ENCODE data around the gene DDX20.
"Not testable (repeated sequence)": the region's sequence is repeated elsewhere in the genome, so short reads cannot be mapped to it uniquely, and the experiment has no call there.

DDX20 gene

GRCh38 chr1:111795401-111795800 is 39.7 kb downstream of the DDX20 start:
- DNase-seq: no peak

GRCh38 chr1:111798580-111798979 is 42.9 kb downstream of the DDX20 start:
- DNase-seq: no peak

GRCh38 chr1:111799722-111800121 is 44.0 kb downstream of the DDX20 start:
- DNase-seq: not testable (repeated sequence)

- no peak for DNase-seq
Observed at GRCh38 chr1:111801071-111801850, 45.6 kb downstream of the DDX20 start.

- no peak for DNase-seq
Observed at GRCh38 chr1:111802110-111802509, 46.4 kb downstream of the DDX20 start.

- no peak for DNase-seq
Observed at GRCh38 chr1:111802984-111803383, 47.3 kb downstream of the DDX20 start.

- no peak for DNase-seq
Observed at GRCh38 chr1:111803951-111804350, 48.2 kb downstream of the DDX20 start.

GRCh38 chr1:111804776-111805175 is 49.1 kb downstream of the DDX20 start:
- DNase-seq: no peak

GRCh38 chr1:111805251-111805650 is 49.5 kb downstream of the DDX20 start:
- no peak for DNase-seq

GRCh38 chr1:111811891-111812290 is 56.2 kb downstream of the DDX20 start:
- no peak for DNase-seq

- no peak for DNase-seq
Observed at GRCh38 chr1:111812306-111812705, 56.6 kb downstream of the DDX20 start.

GRCh38 chr1:111813440-111814304 is 58.0 kb downstream of the DDX20 start:
- DNase-seq: peak; percentile 1

GRCh38 chr1:111814305-111814628 is 58.6 kb downstream of the DDX20 start:
- no peak for DNase-seq

GRCh38 chr1:111814642-111815041 is 58.9 kb downstream of the DDX20 start:
- no peak for DNase-seq

Data from HCEC 1CT (cell line).